Esophagus muscularis mucosa (tissue), 4 donors: ENCODE results near the gene FSHR. TPM values are rescaled to one million over a fixed set of nuclear protein-coding genes. Genes with fewer than 3 reads are reported as not detected.
A peak's percentile ranks its signal among the peaks of the same experiment; 100 is the strongest.

Source experiments
- DNase-seq: peaks from one replicate; pipeline ENCODE4 v3.0.0-alpha.2; 2017; ENCODE audit errors: extremely low spot score
- H3K27ac ChIP-seq, 4 donors: fragments of 200-600 bp; sonication (generic); replicated peaks in 1 of 4; 1 replicate in 3 of 4; 2 replicates in 1 of 4; pipeline ENCODE4 v1.5.1; 2016 to 2019; ENCODE audit warnings: mild to moderate bottlenecking in 1 of 4
- H3K27me3 ChIP-seq, 4 donors: fragments of 200-600 bp; sonication (generic); one replicate each; pipeline versions ENCODE4 v1.5.1 to v1.6.0; 2016 to 2019
- H3K36me3 ChIP-seq, 4 donors: fragments of 200-600 bp; sonication (generic); one replicate each; pipeline ENCODE4 v1.5.1; 2016 to 2019
- H3K4me1 ChIP-seq, 4 donors: fragments of 200-600 bp; sonication (generic); one replicate each; pipeline ENCODE4 v1.5.1; 2016 to 2019
- H3K4me3 ChIP-seq, 4 donors: fragments of 200-600 bp; sonication (generic); 1 replicate in 2 of 4; 2 replicates in 2 of 4; pipeline ENCODE4 v1.5.1; 2016 to 2019; ENCODE audit warnings: mild to moderate bottlenecking in 4 of 4, moderate library complexity in 1 of 4
- H3K9me3 ChIP-seq, 4 donors: fragments of 200-600 bp; sonication (generic); 1 replicate in 3 of 4; 2 replicates in 1 of 4; pipeline ENCODE4 v1.5.1; 2016 to 2019
- CTCF ChIP-seq, 3 experiments: fragments of 200-600 bp in 2 of 3; fragments of 450-650 bp in 1 of 3; sonication (generic) in 2 of 3; IDR thresholded peaks; one replicate each; pipeline ENCODE4 v1.5.1; 2017 to 2019; ENCODE audit warnings: antibody characterized with exemption in 3 of 3, mild to moderate bottlenecking in 2 of 3, moderate library complexity in 1 of 3
- EP300 ChIP-seq: sonication (generic); formaldehyde crosslinking; IDR thresholded peaks from one replicate; pipeline ENCODE4 v1.6.1; 2017; ENCODE audit warnings: antibody characterized with exemption
- POLR2A ChIP-seq: fragments of 450-650 bp; IDR thresholded peaks from one replicate; pipeline ENCODE4 v1.6.1; 2017; ENCODE audit warnings: antibody characterized with exemption, moderate library complexity, mild to moderate bottlenecking, low read depth
- POLR2AphosphoS5 ChIP-seq, 2 donors: sonication (generic); formaldehyde crosslinking; IDR thresholded peaks; one replicate each; pipeline ENCODE4 v1.6.1; 2017; ENCODE audit warnings: antibody characterized with exemption in 2 of 2
- WGBS: methylation state at CpG from one replicate; pipeline ENCODE4 v1.1.5; 2018; 5-methylcytosine and 5-hydroxymethylcytosine counted together
- intact Hi-C: fragments of 100-400 bp; cut with DNase I; formaldehyde crosslinking; loops from one replicate; pipeline ENCODE4 v1.15.1; 2023
- total RNA-seq, 4 donors: library from RNA; depleted of rRNA; stranded (reverse); fragments of >200 nt; gene quantifications; one replicate each; pipeline versions ENCODE4 v1.1.0 to v1.2.1, GENCODE V29; 2016

The FSHR gene
- total RNA-seq, 4 donors from 2014 or later, result not detected

- TF ChIP-seq EP300, result no peak
- TF ChIP-seq POLR2AphosphoS5 (IDR thresholded peaks at IDR 0.05), result no peak
- TF ChIP-seq POLR2A, result no peak
- no peak for TF ChIP-seq CTCF (IDR thresholded peaks at IDR 0.05)
- H3K9me3 ChIP-seq, result no peaks in the 10 kb centered on the region
- no peak overlapping the region for H3K27ac ChIP-seq
- intact Hi-C loops, result no loop called here
- H3K36me3 ChIP-seq, result no peaks in the 10 kb centered on the region
- H3K27me3 ChIP-seq, result no peaks in the 10 kb centered on the region
- H3K4me1 ChIP-seq, result no peaks in the 10 kb centered on the region
- DNase-seq, result no peak
- WGBS, result 60% methylated on average over 1 of the region's 1 CpG
- H3K4me3 ChIP-seq, result no peak overlapping the region
Observed at GRCh38 chr2:49029406-49029805, 124.9 kb downstream of the FSHR start.

GRCh38 chr2:49028101-49028500 is 126.2 kb downstream of the FSHR start:
- Histone ChIP-seq H3K9me3 (no peaks in the 10 kb centered on the region), H3K4me3 (no peak overlapping the region), H3K4me1 (no peaks in the 10 kb centered on the region), H3K27ac (no peak overlapping the region), H3K27me3 (no peaks in the 10 kb centered on the region), H3K36me3 (no peaks in the 10 kb centered on the region)
- no peak for DNase-seq
- intact Hi-C loops, result no loop called here
- WGBS, result 84% methylated on average over 3 of the region's 3 CpGs
- TF ChIP-seq POLR2A (no peak), CTCF (IDR thresholded peaks at IDR 0.05) (no peak), POLR2AphosphoS5 (IDR thresholded peaks at IDR 0.05) (no peak), EP300 (no peak)

- Histone ChIP-seq H3K4me1 (peaks cover 0 to 3% (median 0%) of the 10 kb centered on the region in 4 donors), H3K27me3 (no peaks in the 10 kb centered on the region), H3K9me3 (no peaks in the 10 kb centered on the region), H3K27ac (no peak overlapping the region), H3K4me3 (no peak overlapping the region), H3K36me3 (no peaks in the 10 kb centered on the region)
- intact Hi-C loops, result no loop called here
- TF ChIP-seq POLR2A (no peak), EP300 (no peak), POLR2AphosphoS5 (IDR thresholded peaks at IDR 0.05) (no peak), CTCF (IDR thresholded peaks at IDR 0.05) (no peak)
- WGBS, result 89% methylated on average over 4 of the region's 4 CpGs
- no peak for DNase-seq
Observed at GRCh38 chr2:49026706-49027105, 127.6 kb downstream of the FSHR start.

DNA sequence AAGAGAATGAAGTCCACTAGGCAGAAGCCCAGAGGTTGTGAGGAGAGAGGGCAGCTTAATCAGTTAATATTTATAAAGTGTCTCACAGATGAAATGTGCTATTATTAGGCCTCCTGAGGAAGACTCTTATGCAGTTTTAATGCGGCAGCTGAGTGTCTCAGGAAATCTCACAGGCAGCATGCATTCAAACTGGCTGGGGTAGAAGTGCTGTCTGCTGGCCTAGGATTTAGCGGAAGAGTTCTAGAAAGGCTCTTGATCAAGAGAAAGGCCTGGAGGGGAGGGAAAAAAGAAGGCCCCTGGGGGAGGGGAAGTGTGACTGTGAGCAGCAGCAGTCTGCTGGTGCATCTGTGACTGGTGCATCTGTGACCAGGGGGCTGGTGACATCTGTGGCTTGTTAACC is 133.0 kb downstream of the FSHR start:
- no peak overlapping the region for H3K4me3 ChIP-seq
- TF ChIP-seq POLR2A, result no peak
- no peak for TF ChIP-seq CTCF (IDR thresholded peaks at IDR 0.05)
- peak in 1 of 2 donors; percentile 15 for TF ChIP-seq POLR2AphosphoS5 (IDR thresholded peaks at IDR 0.05)
- no peak for TF ChIP-seq EP300
- 44% methylated on average over 2 of the region's 2 CpGs for WGBS
- no peaks in the 10 kb centered on the region for H3K36me3 ChIP-seq
- H3K4me1 ChIP-seq, result peaks cover 0 to 10% (median 10%) of the 10 kb centered on the region in 4 donors
- intact Hi-C loops, result no loop called here
- H3K9me3 ChIP-seq, result no peaks in the 10 kb centered on the region
- no peaks in the 10 kb centered on the region for H3K27me3 ChIP-seq
- DNase-seq, result no peak
- H3K27ac ChIP-seq, result peak overlapping the region in 2 of 4 donors; percentile 25 to 30

DNA sequence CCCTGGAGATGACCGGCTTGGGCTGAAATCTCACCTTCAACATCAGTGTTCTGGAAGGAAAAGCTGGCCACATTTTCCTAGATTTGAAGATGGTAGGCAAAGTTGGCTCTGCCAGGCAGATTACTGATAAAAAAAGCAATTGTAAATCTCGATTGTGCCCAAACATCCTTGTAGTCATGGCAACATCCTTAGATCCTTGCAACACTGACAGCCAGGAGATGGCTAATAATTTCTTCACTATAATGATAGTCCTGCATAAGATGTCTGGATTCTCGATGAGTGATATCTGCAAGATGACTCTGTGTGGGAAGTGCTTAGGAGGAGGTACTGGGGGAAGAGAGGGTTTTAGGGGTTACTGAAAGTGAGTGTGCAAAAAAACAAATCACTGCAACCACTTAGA is 149.1 kb downstream of the FSHR start:
- no peak overlapping the region for H3K4me3 ChIP-seq
- no peak overlapping the region for H3K27ac ChIP-seq
- no peak for DNase-seq
- no peaks in the 10 kb centered on the region for H3K9me3 ChIP-seq
- no peaks in the 10 kb centered on the region for H3K36me3 ChIP-seq
- no peaks in the 10 kb centered on the region for H3K27me3 ChIP-seq
- no peak for TF ChIP-seq POLR2AphosphoS5 (IDR thresholded peaks at IDR 0.05)
- intact Hi-C loops, result no loop called here
- H3K4me1 ChIP-seq, result peaks cover 0 to 8% (median 0%) of the 10 kb centered on the region in 4 donors
- 74% methylated on average over 3 of the region's 3 CpGs for WGBS
